SU-DHL-6 (cell line): ENCODE results near the gene TMEM9.

Source experiments
- EZH2phosphoT487 ChIP-seq: fragments of 200-600 bp; sonication (generic), shearing (Covaris generic); conservative IDR thresholded peaks from 2 replicates; pipeline ENCODE4 v1.6.1; 2018; ENCODE audit warnings: mild to moderate bottlenecking, antibody characterized with exemption, low read length, moderate library complexity, mixed read lengths
- TF ChIP-seq, protein P1 (sequence below): fragments of 200-600 bp; sonication (generic); IDR thresholded peaks from one replicate; pipeline ENCODE4 v1.5.1; 2017; ENCODE audit warnings: antibody characterized with exemption, mild to moderate bottlenecking, low read length, moderate library complexity; ENCODE audit not compliant: insufficient read depth, poor library complexity, severe bottlenecking

DNA sequence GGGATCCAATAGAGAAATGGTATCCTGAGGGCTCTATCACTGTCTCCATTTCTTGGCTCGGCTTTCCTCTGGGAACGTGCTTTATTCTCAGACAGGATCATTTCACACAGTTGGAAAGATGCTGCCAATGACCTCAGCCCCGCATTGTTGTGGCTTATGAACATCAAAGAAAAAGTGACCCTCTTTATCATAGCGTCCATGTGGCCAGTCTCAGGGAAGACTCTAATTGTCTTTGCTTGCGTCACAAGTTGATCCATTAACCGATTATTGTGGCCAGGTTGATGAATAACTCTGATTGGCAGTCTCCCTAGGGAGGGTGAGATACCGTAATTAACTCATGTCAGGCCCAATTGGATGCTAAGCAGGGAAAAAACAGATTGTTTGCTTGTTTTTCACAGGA, 10.4 kb upstream of the TMEM9 start:
- TF ChIP-seq, protein P1, sequence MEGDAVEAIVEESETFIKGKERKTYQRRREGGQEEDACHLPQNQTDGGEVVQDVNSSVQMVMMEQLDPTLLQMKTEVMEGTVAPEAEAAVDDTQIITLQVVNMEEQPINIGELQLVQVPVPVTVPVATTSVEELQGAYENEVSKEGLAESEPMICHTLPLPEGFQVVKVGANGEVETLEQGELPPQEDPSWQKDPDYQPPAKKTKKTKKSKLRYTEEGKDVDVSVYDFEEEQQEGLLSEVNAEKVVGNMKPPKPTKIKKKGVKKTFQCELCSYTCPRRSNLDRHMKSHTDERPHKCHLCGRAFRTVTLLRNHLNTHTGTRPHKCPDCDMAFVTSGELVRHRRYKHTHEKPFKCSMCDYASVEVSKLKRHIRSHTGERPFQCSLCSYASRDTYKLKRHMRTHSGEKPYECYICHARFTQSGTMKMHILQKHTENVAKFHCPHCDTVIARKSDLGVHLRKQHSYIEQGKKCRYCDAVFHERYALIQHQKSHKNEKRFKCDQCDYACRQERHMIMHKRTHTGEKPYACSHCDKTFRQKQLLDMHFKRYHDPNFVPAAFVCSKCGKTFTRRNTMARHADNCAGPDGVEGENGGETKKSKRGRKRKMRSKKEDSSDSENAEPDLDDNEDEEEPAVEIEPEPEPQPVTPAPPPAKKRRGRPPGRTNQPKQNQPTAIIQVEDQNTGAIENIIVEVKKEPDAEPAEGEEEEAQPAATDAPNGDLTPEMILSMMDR: no peak
- TF ChIP-seq EZH2phosphoT487: no peak
